Right atrium auricular region (tissue), 2 donors: Measurements from ENCODE around the gene CYP2F1. TPM values are rescaled to one million over a fixed set of nuclear protein-coding genes. Genes with fewer than 3 reads are reported as not detected.

Source experiments
- DNase-seq: peaks from one replicate; pipeline ENCODE4 v3.0.0-alpha.2; 2019; ENCODE audit warnings: low spot score
- H3K27ac ChIP-seq, 2 donors: fragments of 200-600 bp; sonication (generic); 1 replicate in 1 of 2; 2 replicates in 1 of 2; pipeline ENCODE4 v1.5.1; 2016 to 2019
- H3K27me3 ChIP-seq, 2 donors: fragments of 200-600 bp; sonication (generic); one replicate each; pipeline versions ENCODE4 v1.5.1 to v1.6.0; 2017 to 2019
- H3K36me3 ChIP-seq: fragments of 200-600 bp; sonication (generic); one replicate; pipeline ENCODE4 v1.5.1; 2016
- H3K4me1 ChIP-seq, 2 donors: fragments of 200-600 bp; sonication (generic); one replicate each; pipeline versions ENCODE4 v1.5.1 to v1.6.0; 2017 to 2019
- H3K4me3 ChIP-seq, 2 donors: fragments of 200-600 bp; sonication (generic); 1 replicate in 1 of 2; 2 replicates in 1 of 2; pipeline ENCODE4 v1.5.1; 2017 to 2019; ENCODE audit warnings: mild to moderate bottlenecking in 1 of 2, moderate library complexity in 1 of 2
- H3K9me3 ChIP-seq, 2 donors: fragments of 200-600 bp; sonication (generic); one replicate each; pipeline ENCODE4 v1.5.1; 2019
- CTCF ChIP-seq, 2 donors: fragments of 200-600 bp; sonication (generic); IDR thresholded peaks; one replicate each; pipeline ENCODE4 v1.5.1; 2019; ENCODE audit warnings: antibody characterized with exemption in 2 of 2
- total RNA-seq, 2 donors: library from RNA; depleted of rRNA; stranded (reverse); fragments of >200 nt; gene quantifications; one replicate each; pipeline ENCODE4 v1.1.0, GENCODE V29; 2016

CYP2F1 gene
- not detected for total RNA-seq

GRCh38 chr19:41114132-41114531 lies at the start of gene CYP2F1:
Gene CYP2F1, plus strand, starts transcription at chr19:41114432. Its CDS starts 1,757 bp downstream, at chr19:41116189.
- Histone ChIP-seq H3K4me3 (no peak within 1 kb of the TSS), H3K36me3 (no peaks in the 10 kb centered on the region), H3K27ac (no peak within 1 kb of the TSS), H3K27me3 (no peaks in the 10 kb centered on the region), H3K9me3 (no peaks in the 10 kb centered on the region), H3K4me1 (no peaks in the 10 kb centered on the region)
- DNase-seq: no peak
- TF ChIP-seq CTCF (IDR thresholded peaks at IDR 0.05): no peak

GRCh38 chr19:41064974-41065569 lies 49.2 kb upstream of the CYP2F1 start:
- Histone ChIP-seq H3K27me3 (no peaks in the 10 kb centered on the region), H3K9me3 (no peaks in the 10 kb centered on the region), H3K36me3 (no peaks in the 10 kb centered on the region), H3K4me1 (no peaks in the 10 kb centered on the region), H3K4me3 (no peak overlapping the region), H3K27ac (no peak overlapping the region)
- DNase-seq: no peak
- TF ChIP-seq CTCF (IDR thresholded peaks at IDR 0.05): no peak

GRCh38 chr19:41076286-41076685 lies 37.9 kb upstream of the CYP2F1 start:
- Histone ChIP-seq H3K4me3 (no peak overlapping the region), H3K9me3 (peaks cover 0 to 22% of the 10 kb centered on the region in 2 donors), H3K27ac (no peak overlapping the region), H3K4me1 (no peaks in the 10 kb centered on the region), H3K36me3 (no peaks in the 10 kb centered on the region), H3K27me3 (no peaks in the 10 kb centered on the region)
- DNase-seq: no peak
- no peak for TF ChIP-seq CTCF (IDR thresholded peaks at IDR 0.05)

GRCh38 chr19:41083516-41083915 lies 30.7 kb upstream of the CYP2F1 start:
- Histone ChIP-seq H3K27me3 (no peaks in the 10 kb centered on the region), H3K4me3 (no peak overlapping the region), H3K9me3 (peaks cover 0 to 20% of the 10 kb centered on the region in 2 donors), H3K27ac (no peak overlapping the region), H3K4me1 (no peaks in the 10 kb centered on the region), H3K36me3 (no peaks in the 10 kb centered on the region)
- no peak for TF ChIP-seq CTCF (IDR thresholded peaks at IDR 0.05)
- no peak for DNase-seq

GRCh38 chr19:41085748-41086415 lies 28.4 kb upstream of the CYP2F1 start:
- no peak overlapping the region for H3K4me3 ChIP-seq
- no peaks in the 10 kb centered on the region for H3K4me1 ChIP-seq
- H3K36me3 ChIP-seq: no peaks in the 10 kb centered on the region
- DNase-seq: no peak
- H3K27ac ChIP-seq: no peak overlapping the region
- H3K27me3 ChIP-seq: no peaks in the 10 kb centered on the region
- H3K9me3 ChIP-seq: no peaks in the 10 kb centered on the region
- no peak for TF ChIP-seq CTCF (IDR thresholded peaks at IDR 0.05)
